OCI-LY3 (cell line): ENCODE results near the gene SPRED1.

Experiments used
- CTCF ChIP-seq: fragments of 200-600, 300-600 bp; sonication (generic); IDR thresholded peaks from 2 replicates; pipeline ENCODE4 v1.5.1; 2014; ENCODE audit warnings: antibody characterized with exemption, low read length, low read depth
- EZH2phosphoT487 ChIP-seq: fragments of 200-600 bp; shearing (Covaris generic); IDR thresholded peaks from 2 replicates; pipeline ENCODE4 v1.6.1; 2018; ENCODE audit warnings: antibody characterized with exemption, mixed run types, low read depth

- no peak for TF ChIP-seq CTCF
- TF ChIP-seq EZH2phosphoT487: no peak
Measured at GRCh38 chr15:38217788-38218609, 34.6 kb upstream of the SPRED1 start.
